IMR-90 (cell line): Measurements from ENCODE around the gene CACNA2D3. TPM values are rescaled to one million over a fixed set of nuclear protein-coding genes. Genes with fewer than 3 reads are reported as not detected.

Experiments used
- ATAC-seq: fragments of 200-7000 bp; cut with Tn5 transposase; 2 replicates; pipeline ENCODE4 v1.9.1; 2020; ENCODE audit warnings: low read depth, mild to moderate bottlenecking, moderate library complexity
- BruUV-seq: library from RNA; stranded (reverse); fragments of 400-500 nt; replicated peaks from 2 replicates; lab custom pipeline; 2021; lab: Mats Ljungman, UMichigan
- CTCF ChIA-PET: fragments of 300-600 bp; formaldehyde crosslinking; extraction: SDS; loops from one replicate; lab custom pipeline; 2021; ENCODE audit warnings: antibody characterized with exemption; lab: Yijun Ruan, JAX
- POLR2A ChIA-PET: fragments of 300-600 bp; sonication (Branson Sonifier 250); formaldehyde crosslinking; loops from one replicate; lab custom pipeline; 2022; ENCODE audit warnings: antibody characterized with exemption; ENCODE audit not compliant: unreplicated experiment; lab: Charles Lee
- DNase-seq: peaks from one replicate; pipeline ENCODE4 v3.0.0; 2013
- H2AFZ ChIP-seq: replicated peaks from 2 replicates; pipeline ENCODE3; 2013; ENCODE audit warnings: low read length, mild to moderate bottlenecking; ENCODE audit not compliant: poor library complexity
- H2AK5ac ChIP-seq: 2 replicates; pipeline ENCODE4 v1.6.1; 2013; ENCODE audit warnings: low read depth, low read length, inconsistent platforms
- H2AK9ac ChIP-seq: replicated peaks from 2 replicates; pipeline ENCODE3; 2013; ENCODE audit warnings: mild to moderate bottlenecking, low read depth, low read length, moderate library complexity; ENCODE audit not compliant: poor library complexity
- H2BK120ac ChIP-seq: 2 replicates; pipeline ENCODE4 v1.6.1; 2013; ENCODE audit warnings: low read depth, low read length, inconsistent platforms
- H2BK15ac ChIP-seq: 3 replicates; pipeline ENCODE4 v1.6.1; 2013; ENCODE audit warnings: low read depth, low read length, inconsistent platforms
- H2BK20ac ChIP-seq: 2 replicates; pipeline ENCODE4 v1.6.1; 2013; ENCODE audit warnings: low read depth, mild to moderate bottlenecking, inconsistent platforms, low read length, moderate library complexity
- H2BK5ac ChIP-seq: 2 replicates; pipeline ENCODE4 v1.6.1; 2013; ENCODE audit warnings: mild to moderate bottlenecking, low read depth, low read length, inconsistent platforms; ENCODE audit not compliant: poor library complexity, severe bottlenecking
- H3K14ac ChIP-seq: replicated peaks from 2 replicates; pipeline ENCODE4 v1.6.1; 2013; ENCODE audit warnings: low read depth, low read length, inconsistent platforms
- H3K18ac ChIP-seq: 2 replicates; pipeline ENCODE4 v1.6.1; 2013; ENCODE audit warnings: low read depth, low read length, control low read depth
- H3K23ac ChIP-seq: 2 replicates; pipeline ENCODE4 v1.6.1; 2013; ENCODE audit warnings: low read depth, low read length, inconsistent platforms
- H3K27ac ChIP-seq: 2 replicates; pipeline ENCODE4 v1.5.1; 2013; ENCODE audit warnings: mild to moderate bottlenecking, control low read depth, low read length; ENCODE audit not compliant: insufficient read depth
- H3K27me3 ChIP-seq: 2 replicates; pipeline ENCODE4 v1.6.1; 2013; ENCODE audit warnings: low read length; ENCODE audit not compliant: control insufficient read depth, insufficient read depth
- H3K36me3 ChIP-seq: 2 replicates; pipeline ENCODE4 v1.6.1; 2013; ENCODE audit warnings: low read length, mixed read lengths; ENCODE audit not compliant: control insufficient read depth, insufficient read depth
- H3K4ac ChIP-seq: 2 replicates; pipeline ENCODE4 v1.6.1; 2013; ENCODE audit warnings: low read depth, low read length, inconsistent platforms
- H3K4me1 ChIP-seq: 2 replicates; pipeline ENCODE4 v1.6.1; 2013; ENCODE audit warnings: low read length, mixed read lengths; ENCODE audit not compliant: control insufficient read depth, insufficient read depth
- H3K4me2 ChIP-seq: 2 replicates; pipeline ENCODE4 v1.6.1; 2013; ENCODE audit warnings: low read depth, mild to moderate bottlenecking, control low read depth, low read length, moderate library complexity
- H3K4me3 ChIP-seq: 2 replicates; pipeline ENCODE4 v1.5.1; 2013; ENCODE audit warnings: low read depth, mild to moderate bottlenecking, control low read depth, low read length, moderate library complexity; ENCODE audit not compliant: insufficient read depth
- H3K56ac ChIP-seq: 2 replicates; pipeline ENCODE4 v1.6.1; 2013; ENCODE audit warnings: low read length, inconsistent platforms; ENCODE audit not compliant: insufficient read depth; ENCODE audit errors: extremely low read depth
- H3K79me1 ChIP-seq, 2 experiments: 2 replicates each; pipeline ENCODE4 v1.6.1; 2013; ENCODE audit warnings: low read length in 2 of 2, inconsistent platforms in 1 of 2, low read depth in 1 of 2
- H3K9ac ChIP-seq: 2 replicates; pipeline ENCODE4 v1.6.1; 2013; ENCODE audit warnings: low read depth, low read length, control low read depth
- H3K9me1 ChIP-seq: 2 replicates; pipeline ENCODE4 v1.6.1; 2013; ENCODE audit warnings: low read length, inconsistent platforms; ENCODE audit not compliant: insufficient read depth
- H3K9me3 ChIP-seq: 2 replicates; pipeline ENCODE4 v1.6.1; 2013; ENCODE audit warnings: low read length; ENCODE audit not compliant: control insufficient read depth, insufficient read depth
- H4K20me1 ChIP-seq: 2 replicates; pipeline ENCODE4 v1.6.1; 2013; ENCODE audit warnings: low read length, inconsistent platforms; ENCODE audit not compliant: insufficient read depth
- H4K5ac ChIP-seq: 2 replicates; pipeline ENCODE4 v1.6.1; 2013; ENCODE audit warnings: mild to moderate bottlenecking, low read depth, low read length, control low read depth
- H4K8ac ChIP-seq, 2 experiments: 2 replicates each; pipeline ENCODE4 v1.6.1; 2013; ENCODE audit warnings: low read depth in 2 of 2, low read length in 2 of 2, control low read depth in 1 of 2, inconsistent platforms in 1 of 2
- H4K91ac ChIP-seq: 2 replicates; pipeline ENCODE4 v1.6.1; 2013; ENCODE audit warnings: low read depth, low read length, inconsistent platforms; ENCODE audit not compliant: insufficient read depth
- CTCF ChIP-seq: conservative IDR thresholded peaks from 2 replicates; pipeline ENCODE4 v1.5.1; 2012; ENCODE audit warnings: mild to moderate bottlenecking, low read depth, low read length, improper control_type of control experiment
- NFE2L2 ChIP-seq: fragments of 150-350 bp; IDR thresholded peaks from 2 replicates; pipeline ENCODE4 v1.6.1; 2016; ENCODE audit warnings: low read depth, mild to moderate bottlenecking, low read length
- POLR2A ChIP-seq: IDR thresholded peaks from 2 replicates; pipeline ENCODE4 v1.6.1; 2012; ENCODE audit warnings: mild to moderate bottlenecking, low read depth, low read length
- RCOR1 ChIP-seq: IDR thresholded peaks from 2 replicates; pipeline ENCODE4 v1.6.1; 2012; ENCODE audit warnings: mild to moderate bottlenecking, low read length, improper control_type of control experiment; ENCODE audit not compliant: insufficient replicate concordance
- SMC3 ChIP-seq: fragments of 150-350 bp; IDR thresholded peaks from 2 replicates; pipeline ENCODE4 v1.6.1; 2016; ENCODE audit warnings: low read depth, mild to moderate bottlenecking, antibody characterized with exemption, low read length, moderate library complexity
- USF2 ChIP-seq: fragments of 150-350 bp; IDR thresholded peaks from 2 replicates; pipeline ENCODE4 v1.6.1; 2017; ENCODE audit warnings: mild to moderate bottlenecking, antibody characterized with exemption, low read length, low read depth
- WGBS, 2 experiments: methylation state at CpG; one replicate each; pipeline versions ENCODE4 v1.1.5 to v1.1.7; 2013; ENCODE audit warnings: missing lambda C conversion rate in 2 of 2; ENCODE audit not compliant: insufficient read length in 1 of 2; ENCODE audit errors: extremely low coverage in 2 of 2; 5-methylcytosine and 5-hydroxymethylcytosine counted together
- dilution Hi-C: fragments of 300-500 bp; cut with HindIII; formaldehyde crosslinking; loops from one replicate; pipeline ENCODE4 v1.14.3; 2018; ENCODE audit warnings: low sequenced_read_pairs; ENCODE audit not compliant: unreplicated experiment
- in situ Hi-C: fragments of 300-500 bp; cut with MboI; formaldehyde crosslinking; loops from 3 replicates; pipeline ENCODE4 v1.14.3; 2019; ENCODE audit warnings: low sequenced_read_pairs, inconsistent platforms, mixed read lengths
- intact Hi-C: fragments of 100-400 bp; cut with micrococcal nuclease; formaldehyde crosslinking; loops from 2 replicates; pipeline ENCODE4 v1.10.0; 2022
- polyA plus RNA-seq, 3 experiments: library from polyadenylated mRNA; depleted of rRNA; stranded (reverse); fragments of >200 nt; gene quantifications; 2 replicates each; pipeline ENCODE4 v1.2.3, GENCODE V29; 2012; ENCODE audit warnings: low replicate concordance in 1 of 3
- total RNA-seq: library from RNA; depleted of rRNA; stranded (reverse); fragments of >200 nt; gene quantifications from 2 replicates; pipeline ENCODE4 v1.2.3, GENCODE V29; 2012

The CACNA2D3 gene
- total and polyA plus RNA-seq, 2 of the 4 experiments (the other 2 are of a cell fraction): 0.36 to 0.41 TPM

- no peak overlapping the region for H2BK15ac ChIP-seq
- no peak overlapping the region for H4K8ac ChIP-seq
- no peak overlapping the region for H2BK120ac ChIP-seq
- H3K36me3 ChIP-seq: no peaks in the 10 kb centered on the region
- intact Hi-C loops: no loop called here
- no peak for TF ChIP-seq CTCF
- no peak for TF ChIP-seq NFE2L2
- TF ChIP-seq USF2: no peak
- TF ChIP-seq SMC3: no peak
- TF ChIP-seq RCOR1: no peak
- TF ChIP-seq POLR2A: no peak
- H3K18ac ChIP-seq: no peak overlapping the region
- dilution Hi-C loops: no loop called here
- no peak overlapping the region for H2BK20ac ChIP-seq
- no peak overlapping the region for H4K5ac ChIP-seq
- 0% methylated on average over 1 of the region's 5 CpGs; no CpG with 5 or more reads in 1 of the 2 experiments for WGBS, 2 experiments
- no peak for DNase-seq
- H3K4me1 ChIP-seq: no peaks in the 10 kb centered on the region
- no peaks in the 10 kb centered on the region for H4K20me1 ChIP-seq
- ChIA-PET CTCF (interaction anchor here (1.3 kb wide), 1 partner anchor 84 kb away, joined by 3 read pairs; no protein-coding TSS in a partner anchor), POLR2A (no interaction called here)
- ATAC-seq: no peak
- H2AK5ac ChIP-seq: no peak overlapping the region
- no peak overlapping the region for H4K91ac ChIP-seq
- H3K4me2 ChIP-seq: no peak overlapping the region
- BruUV-seq: no TSS peak
- no peak overlapping the region for H3K56ac ChIP-seq
- H3K9me1 ChIP-seq: no peaks in the 10 kb centered on the region
- H3K14ac ChIP-seq: no peak overlapping the region
- H3K4ac ChIP-seq: no peak overlapping the region
- H3K9ac ChIP-seq: no peak overlapping the region
- H3K27ac ChIP-seq: no peak overlapping the region
- H2BK5ac ChIP-seq: no peak overlapping the region
- no peaks in the 10 kb centered on the region for H3K79me1 ChIP-seq
- no peaks in the 10 kb centered on the region for H3K27me3 ChIP-seq
- no peak overlapping the region for H3K23ac ChIP-seq
- H3K4me3 ChIP-seq: no peak overlapping the region
- in situ Hi-C loops: no loop called here
- no peak overlapping the region for H2AK9ac ChIP-seq
- H3K9me3 ChIP-seq: no peaks in the 10 kb centered on the region
- no peak overlapping the region for H2AFZ ChIP-seq
Observed at GRCh38 chr3:54137311-54137710, 15.0 kb downstream of the CACNA2D3 start.
